Spleen (tissue), 7 donors: ENCODE results near the gene NFATC1.

Experiments
- POLR2A ChIP-seq, 3 donors: fragments of 450-650 bp; IDR thresholded peaks; one replicate each; pipeline ENCODE4 v1.5.1; 2017; ENCODE audit warnings: antibody characterized with exemption in 3 of 3, mild to moderate bottlenecking in 1 of 3
- POLR2AphosphoS5 ChIP-seq, 3 donors: sonication (generic); formaldehyde crosslinking; IDR thresholded peaks; one replicate each; pipeline ENCODE4 v1.5.1; 2017; ENCODE audit warnings: antibody characterized with exemption in 3 of 3
- TF ChIP-seq, protein P1 (sequence below), 11 experiments: fragments of 200-600 bp in 7 of 11; fragments of 450-650 bp in 4 of 11; sonication (generic) in 4 of 11; IDR thresholded peaks in 8 of 11; conservative IDR thresholded peaks in 3 of 11; 1 replicate in 7 of 11; 2 replicates in 4 of 11; pipeline versions ENCODE4 v1.4.0 to v1.8.0; 2016 to 2021; ENCODE audit warnings: antibody characterized with exemption in 11 of 11, inconsistent platforms in 4 of 11, mild to moderate bottlenecking in 1 of 11
- donor health status: DM: no; HTN: no; CAD: no; lungs with moderate emphysema.
- donor health status: DM: no; HTN: no; CAD: no.
- donor health status: DM: no; HTN: no; CAD: no.

DNA sequence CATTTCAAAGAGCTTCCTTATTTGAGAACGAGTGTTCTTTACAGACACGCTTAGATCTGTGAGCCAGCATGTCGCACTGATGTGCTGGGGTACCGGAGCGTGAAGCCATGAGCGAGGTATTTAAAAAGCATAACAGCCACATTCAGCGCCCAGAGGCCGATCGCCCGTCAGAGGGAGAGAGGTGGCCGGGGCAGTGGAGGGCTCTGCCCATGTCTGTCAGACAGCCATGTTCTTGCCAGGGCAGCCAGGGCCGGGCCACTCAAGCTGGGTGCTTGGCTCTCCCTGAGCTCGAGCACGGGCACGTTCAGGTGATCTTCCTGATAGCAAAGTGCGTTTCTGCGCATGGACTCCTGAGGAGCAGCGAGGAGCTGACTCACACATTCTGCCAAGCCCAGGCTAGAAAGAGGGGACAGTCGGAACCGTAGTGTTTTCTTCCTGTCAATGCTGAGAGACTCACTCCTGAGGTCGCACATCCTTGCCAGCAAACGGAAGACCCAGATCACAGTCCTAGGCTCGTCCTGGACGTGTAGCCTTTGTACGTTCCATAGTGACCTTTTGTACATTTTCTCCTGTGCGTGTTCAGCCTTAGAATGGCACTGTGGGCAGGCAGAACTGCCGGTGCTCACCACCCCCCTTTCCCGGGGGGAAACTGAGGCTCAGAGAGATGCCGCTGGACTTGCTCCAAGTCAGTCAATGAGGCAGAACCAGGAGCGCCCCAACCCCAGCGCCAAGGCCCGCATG, 100.7 kb downstream of the NFATC1 start:
- TF ChIP-seq POLR2AphosphoS5 (IDR thresholded peaks at IDR 0.05) (peak in 2 of 3 donors; percentile 48 to 56), POLR2A (IDR thresholded peaks at IDR 0.05) (no peak)
- TF ChIP-seq, protein P1, sequence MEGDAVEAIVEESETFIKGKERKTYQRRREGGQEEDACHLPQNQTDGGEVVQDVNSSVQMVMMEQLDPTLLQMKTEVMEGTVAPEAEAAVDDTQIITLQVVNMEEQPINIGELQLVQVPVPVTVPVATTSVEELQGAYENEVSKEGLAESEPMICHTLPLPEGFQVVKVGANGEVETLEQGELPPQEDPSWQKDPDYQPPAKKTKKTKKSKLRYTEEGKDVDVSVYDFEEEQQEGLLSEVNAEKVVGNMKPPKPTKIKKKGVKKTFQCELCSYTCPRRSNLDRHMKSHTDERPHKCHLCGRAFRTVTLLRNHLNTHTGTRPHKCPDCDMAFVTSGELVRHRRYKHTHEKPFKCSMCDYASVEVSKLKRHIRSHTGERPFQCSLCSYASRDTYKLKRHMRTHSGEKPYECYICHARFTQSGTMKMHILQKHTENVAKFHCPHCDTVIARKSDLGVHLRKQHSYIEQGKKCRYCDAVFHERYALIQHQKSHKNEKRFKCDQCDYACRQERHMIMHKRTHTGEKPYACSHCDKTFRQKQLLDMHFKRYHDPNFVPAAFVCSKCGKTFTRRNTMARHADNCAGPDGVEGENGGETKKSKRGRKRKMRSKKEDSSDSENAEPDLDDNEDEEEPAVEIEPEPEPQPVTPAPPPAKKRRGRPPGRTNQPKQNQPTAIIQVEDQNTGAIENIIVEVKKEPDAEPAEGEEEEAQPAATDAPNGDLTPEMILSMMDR (IDR thresholded peaks at IDR 0.05 in 8 of 11, conservative IDR thresholded peaks at IDR 0.05 in 3 of 11) = no peak
